CD14-positive monocyte (primary cell): ENCODE measurements around the gene CARNS1. TPM values are rescaled to one million over a fixed set of nuclear protein-coding genes. Genes with fewer than 3 reads are reported as not detected.

ENCODE experiments used
- DNase-seq, 3 donors: peaks; one replicate each; pipeline ENCODE4 v3.0.0-alpha.2; 2011 to 2022
- H2AFZ ChIP-seq: 2 replicates; pipeline ENCODE4 v1.6.0; 2012; ENCODE audit warnings: mild to moderate bottlenecking, low read depth, low read length, inconsistent platforms; ENCODE audit not compliant: insufficient read depth, poor library complexity, severe bottlenecking
- H3K27ac ChIP-seq, 2 donors: 1 replicate in 1 of 2; 2 replicates in 1 of 2; pipeline ENCODE4 v1.5.1; 2012 to 2013; ENCODE audit warnings: low read length in 2 of 2, control low read depth in 1 of 2, inconsistent platforms in 1 of 2, low read depth in 1 of 2, mild to moderate bottlenecking in 1 of 2
- H3K27me3 ChIP-seq, 2 donors: one replicate each; pipeline versions ENCODE4 v1.6.0 to v1.6.1; 2011 to 2013; ENCODE audit warnings: low read length in 2 of 2; ENCODE audit not compliant: control insufficient read depth in 2 of 2, insufficient read depth in 2 of 2
- H3K36me3 ChIP-seq, 2 donors: replicated peaks in 1 of 2; 1 replicate in 1 of 2; 2 replicates in 1 of 2; pipeline versions ENCODE4 v1.5.1 to v1.6.1; 2012 to 2013; ENCODE audit warnings: low read length in 2 of 2, control low read depth in 1 of 2, inconsistent platforms in 1 of 2, mild to moderate bottlenecking in 1 of 2; ENCODE audit not compliant: insufficient read depth in 2 of 2, control insufficient read depth in 1 of 2
- H3K4me1 ChIP-seq, 2 donors: 1 replicate in 1 of 2; 2 replicates in 1 of 2; pipeline versions ENCODE4 v1.5.1 to v1.6.1; 2012 to 2013; ENCODE audit warnings: low read length in 2 of 2, control low read depth in 1 of 2, inconsistent platforms in 1 of 2, mild to moderate bottlenecking in 1 of 2, moderate library complexity in 1 of 2; ENCODE audit not compliant: insufficient read depth in 2 of 2, control insufficient read depth in 1 of 2
- H3K4me2 ChIP-seq: replicated peaks from 2 replicates; pipeline ENCODE3; 2012; ENCODE audit warnings: low read length, moderate library complexity, mild to moderate bottlenecking; ENCODE audit not compliant: poor library complexity, severe bottlenecking; ENCODE audit errors: extremely low read depth
- H3K4me3 ChIP-seq, 3 experiments: fragments of 200-600 bp in 1 of 3; sonication (generic) in 1 of 3; replicated peaks in 1 of 3; 1 replicate in 2 of 3; 2 replicates in 1 of 3; pipeline ENCODE4 v1.5.1; 2011 to 2013; ENCODE audit warnings: low read length in 3 of 3, mild to moderate bottlenecking in 3 of 3, control low read depth in 2 of 3, low read depth in 2 of 3, inconsistent platforms in 1 of 3, moderate library complexity in 1 of 3
- H3K79me2 ChIP-seq: 2 replicates; pipeline ENCODE4 v1.6.0; 2012; ENCODE audit warnings: mild to moderate bottlenecking, control low read depth, inconsistent platforms, low read length, moderate library complexity; ENCODE audit not compliant: insufficient read depth
- H3K9ac ChIP-seq: 2 replicates; pipeline ENCODE4 v1.6.0; 2017; ENCODE audit warnings: low read length, mild to moderate bottlenecking; ENCODE audit not compliant: insufficient read depth, poor library complexity, severe bottlenecking
- H3K9me3 ChIP-seq, 2 donors: replicated peaks in 1 of 2; 1 replicate in 1 of 2; 2 replicates in 1 of 2; pipeline versions ENCODE4 v1.5.1 to v1.6.1; 2012 to 2013; ENCODE audit warnings: low read length in 2 of 2, control low read depth in 1 of 2; ENCODE audit not compliant: control insufficient read depth in 1 of 2, insufficient read depth in 1 of 2
- H4K20me1 ChIP-seq: 2 replicates; pipeline ENCODE4 v1.6.0; 2012; ENCODE audit warnings: mild to moderate bottlenecking, low read length, control low read depth, moderate library complexity; ENCODE audit not compliant: insufficient read depth
- H3K27ac Mint-ChIP-seq, 7 donors: one replicate each; pipeline ENCODE4 v1.8.0; 2020; ENCODE audit warnings: mild to moderate bottlenecking in 7 of 7, mixed read lengths in 7 of 7, moderate library complexity in 6 of 7, inconsistent platforms in 2 of 7
- H3K27me3 Mint-ChIP-seq, 3 donors: one replicate each; pipeline ENCODE4 v1.8.0; 2021 to 2022; ENCODE audit warnings: low read depth in 3 of 3, mild to moderate bottlenecking in 3 of 3, mixed read lengths in 3 of 3, moderate library complexity in 3 of 3, inconsistent platforms in 1 of 3
- H3K36me3 Mint-ChIP-seq, 2 donors: one replicate each; pipeline ENCODE4 v1.8.0; 2020; ENCODE audit warnings: mixed read lengths in 2 of 2, inconsistent platforms in 1 of 2, mild to moderate bottlenecking in 1 of 2
- H3K4me1 Mint-ChIP-seq: one replicate; pipeline ENCODE4 v1.8.0; 2020; ENCODE audit warnings: mild to moderate bottlenecking, mixed read lengths
- H3K4me3 Mint-ChIP-seq, 2 donors: one replicate each; pipeline ENCODE4 v1.8.0; 2020; ENCODE audit warnings: mild to moderate bottlenecking in 2 of 2, mixed read lengths in 2 of 2, moderate library complexity in 1 of 2
- H3K9me3 Mint-ChIP-seq, 7 donors: one replicate each; pipeline ENCODE4 v1.8.0; 2020 to 2022; ENCODE audit warnings: mixed read lengths in 7 of 7, mild to moderate bottlenecking in 6 of 7, moderate library complexity in 6 of 7, inconsistent platforms in 2 of 7
- CTCF ChIP-seq: fragments of 200-600 bp; IDR thresholded peaks from one replicate; pipeline ENCODE4 v1.8.0; 2022; ENCODE audit warnings: antibody characterized with exemption, mild to moderate bottlenecking
- WGBS: methylation state at CpG from one replicate; pipeline ENCODE4 v1.1.5; 2013; ENCODE audit warnings: missing lambda C conversion rate; ENCODE audit not compliant: insufficient coverage; 5-methylcytosine and 5-hydroxymethylcytosine counted together
- intact Hi-C, 2 donors: fragments of 100-400 bp; cut with micrococcal nuclease; formaldehyde crosslinking; loops; one replicate each; pipeline versions ENCODE4 v1.15.0 to v1.15.1; 2023
- polyA plus RNA-seq, 3 donors: library from polyadenylated mRNA; depleted of rRNA in 1 of 3; unstranded in 2 of 3; stranded (reverse) in 1 of 3; fragments of 300-500 nt in 2 of 3; fragments of >200 nt in 1 of 3; fragmentation: Illumina TruSeq in 2 of 3; gene quantifications; 1 replicate in 2 of 3; 2 replicates in 1 of 3; pipeline ENCODE4 v1.2.3, GENCODE V29; 2012 to 2021

The CARNS1 gene
- polyA plus RNA-seq, 3 donors = 0.09 TPM; not detected in 2

- Histone ChIP-seq H3K4me2 (no peak overlapping the region), H3K27ac (no peak overlapping the region), H3K27me3 (no peaks in the 10 kb centered on the region), H3K36me3 (no peaks in the 10 kb centered on the region), H3K4me3 (no peak overlapping the region), H3K4me1 (peaks cover 52 to 60% of the 10 kb centered on the region in 2 donors), H3K79me2 (peaks cover 14% of the 10 kb centered on the region), H3K9ac (no peak overlapping the region), H2AFZ (no peak overlapping the region), H4K20me1 (peaks cover 5% of the 10 kb centered on the region), H3K9me3 (no peaks in the 10 kb centered on the region)
- Mint-ChIP-seq H3K36me3 (peaks cover 0 to under 1% of the 10 kb centered on the region in 2 donors), H3K27me3 (peaks cover 6 to 12% (median 9%) of the 10 kb centered on the region in 3 donors), H3K27ac (peak overlapping the region in 1 of 7 donors; percentile 13), H3K9me3 (peaks cover 0 to 2% (median 0%) of the 10 kb centered on the region in 7 donors), H3K4me1 (peaks cover 50% of the 10 kb centered on the region), H3K4me3 (peak overlapping the region in 1 of 2 donors; percentile 26)
- 0% methylated on average over 1 of the region's 15 CpGs for WGBS
- intact Hi-C loops = no loop called here
- TF ChIP-seq CTCF = no peak
- no peak for DNase-seq
These were observed 40.0 kb upstream of the CARNS1 start for GRCh38 chr11:67375320-67376055.

- H3K4me1 Mint-ChIP-seq = peaks cover 50% of the 10 kb centered on the region
- TF ChIP-seq CTCF = no peak
- Histone ChIP-seq H3K4me2 (no peak overlapping the region), H3K79me2 (peaks cover 10% of the 10 kb centered on the region), H3K4me3 (no peak overlapping the region), H4K20me1 (no peaks in the 10 kb centered on the region), H3K9ac (no peak overlapping the region), H2AFZ (no peak overlapping the region), H3K27me3 (no peaks in the 10 kb centered on the region), H3K4me1 (peaks cover 52 to 60% of the 10 kb centered on the region in 2 donors), H3K9me3 (no peaks in the 10 kb centered on the region), H3K36me3 (no peaks in the 10 kb centered on the region), H3K27ac (no peak overlapping the region)
- H3K27ac Mint-ChIP-seq = no peak overlapping the region
- no peak for DNase-seq
- intact Hi-C loops = no loop called here
- peaks cover 6 to 12% (median 9%) of the 10 kb centered on the region in 3 donors for H3K27me3 Mint-ChIP-seq
- 81% methylated on average over 3 of the region's 7 CpGs for WGBS
- peaks cover 0 to 3% of the 10 kb centered on the region in 2 donors for H3K36me3 Mint-ChIP-seq
- no peak overlapping the region for H3K4me3 Mint-ChIP-seq
- peaks cover 0 to 2% (median 0%) of the 10 kb centered on the region in 7 donors for H3K9me3 Mint-ChIP-seq
These were observed 39.2 kb upstream of the CARNS1 start for GRCh38 chr11:67376063-67376820.
